Activated CD4-positive, CD25-positive, alpha-beta regulatory T cell treated with anti-CD3 and anti-CD28 coated beads, Interleukin-2, amount 50 U/mL, for 24 hours (primary cell): ENCODE data around the gene RAPGEF3.

Source experiments
- ATAC-seq, 2 donors: fragments of 150-1000 bp; cut with Tn5 transposase; one replicate each; pipeline ENCODE4 v1.10.0; 2021; ENCODE audit warnings: mild to moderate bottlenecking in 1 of 2, moderate library complexity in 1 of 2

Gene RAPGEF3

GRCh38 chr12:47789712-47790489, 31.2 kb upstream of the RAPGEF3 start:
- no peak for ATAC-seq

- no peak for ATAC-seq
These were observed 30.5 kb upstream of the RAPGEF3 start for GRCh38 chr12:47789141-47789540.

- ATAC-seq, result no peak
These were observed 29.1 kb upstream of the RAPGEF3 start for GRCh38 chr12:47787596-47788319.

GRCh38 chr12:47786662-47787280, 28.1 kb upstream of the RAPGEF3 start:
- no peak for ATAC-seq

GRCh38 chr12:47785887-47786661, 27.4 kb upstream of the RAPGEF3 start:
- ATAC-seq, result peak; percentile 68 to 69

GRCh38 chr12:47785036-47785886, 26.6 kb upstream of the RAPGEF3 start:
- peak in 1 of 2 donors; percentile 22 for ATAC-seq

DNA sequence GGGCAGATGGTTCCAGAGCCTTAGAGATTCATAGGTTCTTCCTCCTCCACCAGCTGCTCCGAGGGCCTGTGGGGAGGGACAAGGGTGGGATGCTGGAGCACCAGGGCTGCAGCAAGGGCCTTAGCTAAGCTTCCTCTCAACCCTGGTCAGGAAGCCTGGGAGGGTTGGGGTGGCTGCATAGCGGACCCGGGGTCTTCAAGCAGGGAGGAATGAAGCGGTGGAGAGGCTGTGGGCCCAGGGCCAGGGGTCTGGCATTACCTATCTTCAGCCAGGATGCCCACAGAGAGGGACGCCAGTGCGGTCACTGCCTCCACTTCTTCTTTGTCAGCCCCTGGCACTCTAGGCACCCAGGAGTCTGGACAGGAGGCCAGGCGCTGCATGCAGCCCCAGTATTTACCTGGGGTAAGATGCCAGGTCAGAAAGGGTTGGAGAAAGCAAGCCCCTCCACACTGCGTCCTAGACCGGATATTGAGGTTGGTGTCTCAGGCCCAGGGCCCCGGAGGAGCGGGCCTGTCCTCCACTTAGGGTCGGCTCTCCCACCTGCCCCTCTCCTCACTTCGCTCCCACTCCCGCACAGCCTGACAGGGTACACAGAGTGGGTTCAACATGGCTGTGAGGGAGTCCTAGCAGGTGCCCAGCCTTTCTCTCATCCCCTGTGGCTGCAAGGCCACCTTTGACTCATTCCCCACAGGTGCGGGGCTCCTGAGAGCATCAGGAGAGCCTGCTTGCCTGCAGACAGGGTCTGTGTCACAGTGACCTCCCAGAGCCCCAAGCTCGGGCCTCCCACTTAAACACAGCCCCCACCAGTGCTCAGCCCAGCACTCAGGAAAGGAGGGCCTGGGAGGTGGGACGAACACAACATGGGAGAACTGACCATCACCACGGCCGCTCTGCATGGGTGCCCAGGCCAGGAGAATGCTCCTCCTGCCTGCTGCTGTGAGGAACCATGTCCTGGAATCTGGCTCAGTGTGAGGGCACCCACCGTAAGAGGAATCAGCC, 25.4 kb upstream of the RAPGEF3 start:
- ATAC-seq, result no peak

DNA sequence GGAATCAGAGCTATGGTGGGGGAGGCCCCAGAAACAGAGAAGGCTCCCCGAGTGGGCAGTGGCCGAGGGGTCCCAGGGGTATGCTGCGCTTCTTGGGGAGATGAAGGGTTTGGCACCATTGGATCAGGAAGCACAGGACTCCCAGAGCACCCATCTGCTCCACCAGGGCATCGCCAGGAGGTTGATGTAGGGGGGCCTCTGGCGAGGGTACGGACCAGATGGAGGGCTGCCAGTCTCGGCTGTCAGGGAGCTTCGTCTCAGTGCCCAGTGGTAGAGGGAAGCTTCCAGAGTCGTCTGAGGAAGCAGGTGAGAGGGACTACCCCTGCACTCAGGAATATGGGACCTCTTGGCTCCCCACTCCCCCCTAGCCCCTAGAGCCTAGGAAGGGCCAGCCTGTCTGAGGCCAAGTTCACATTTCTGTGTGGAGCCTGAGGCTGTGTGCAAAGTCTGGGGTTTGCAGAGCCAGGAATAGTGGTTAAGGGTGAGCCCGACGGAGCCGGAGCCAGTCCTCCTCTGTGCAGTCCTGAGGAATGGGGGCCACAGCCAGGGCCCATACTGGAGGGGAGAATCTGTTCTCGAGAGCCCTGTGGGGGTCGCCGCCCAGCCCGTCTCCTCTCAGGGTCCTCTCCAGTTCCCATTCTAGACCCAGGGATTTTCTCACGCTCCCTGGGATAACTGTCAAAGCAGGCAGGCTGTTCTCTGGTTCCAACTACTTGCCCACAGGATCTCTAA, 24.5 kb upstream of the RAPGEF3 start:
- ATAC-seq, result no peak

- ATAC-seq, result no peak
These were observed 23.7 kb upstream of the RAPGEF3 start for GRCh38 chr12:47782372-47782770.

- no peak for ATAC-seq
These were observed 23.0 kb upstream of the RAPGEF3 start for GRCh38 chr12:47781479-47782371.

DNA sequence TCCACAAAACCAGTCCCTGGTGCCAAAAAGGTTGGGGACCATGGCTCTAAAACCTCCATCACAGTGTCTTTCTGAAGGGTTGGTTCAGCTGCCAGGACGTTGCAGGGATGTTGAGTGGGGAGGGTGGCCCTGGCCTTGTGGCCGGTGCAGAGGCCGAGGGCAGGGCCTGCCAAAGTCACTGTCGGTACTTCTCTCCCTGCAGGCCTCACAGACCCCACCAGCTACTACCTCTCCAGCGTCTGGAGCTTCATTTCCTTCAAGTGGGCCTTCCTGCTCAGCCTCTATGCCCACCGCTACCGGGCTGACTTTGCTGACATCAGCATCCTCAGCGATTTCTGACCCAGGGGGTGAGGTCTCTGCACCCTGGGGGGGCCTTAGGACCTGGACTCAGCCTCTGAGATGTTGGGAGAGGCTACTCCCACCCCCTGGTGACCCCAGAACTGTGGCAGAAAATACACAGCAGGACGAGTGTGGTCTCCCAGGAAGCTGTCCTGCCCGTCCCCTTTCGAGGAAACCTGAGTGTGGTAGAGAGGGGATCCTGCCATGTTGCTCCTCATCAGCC, 21.3 kb upstream of the RAPGEF3 start:
- ATAC-seq, result no peak

DNA sequence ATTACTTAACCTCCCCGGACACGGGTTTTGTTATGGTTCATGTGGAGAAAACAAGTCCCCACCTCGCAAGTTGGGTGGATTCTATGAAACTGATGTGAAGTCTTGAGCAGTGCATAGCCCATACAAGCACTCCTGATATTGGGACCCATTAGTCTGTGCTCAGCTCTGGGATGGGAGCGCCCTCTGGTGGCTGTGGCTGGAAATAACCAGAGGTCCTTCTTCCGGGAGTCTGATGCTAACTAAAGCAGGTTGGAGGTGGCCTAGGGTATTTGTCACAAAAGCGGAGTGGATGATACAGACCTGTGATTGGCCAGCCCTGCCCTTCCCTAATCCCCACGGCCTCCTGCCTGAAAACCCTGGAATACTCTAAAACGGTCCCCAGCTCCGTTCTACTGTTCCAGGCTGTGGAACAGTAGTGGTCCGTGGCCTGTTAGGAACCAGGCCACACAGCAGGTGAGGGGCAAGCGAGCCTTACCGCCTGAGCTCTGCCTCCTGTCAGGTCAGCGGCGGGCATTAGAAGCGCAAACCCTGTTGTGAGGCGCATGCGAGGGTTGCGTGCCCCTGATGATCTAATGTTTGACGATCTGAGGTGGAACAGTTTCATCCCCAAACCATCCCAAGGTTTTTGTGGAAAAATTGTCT, 20.7 kb upstream of the RAPGEF3 start:
- peak; percentile 80 to 82 for ATAC-seq

GRCh38 chr12:47778881-47779280, 20.2 kb upstream of the RAPGEF3 start:
- ATAC-seq, result no peak

DNA sequence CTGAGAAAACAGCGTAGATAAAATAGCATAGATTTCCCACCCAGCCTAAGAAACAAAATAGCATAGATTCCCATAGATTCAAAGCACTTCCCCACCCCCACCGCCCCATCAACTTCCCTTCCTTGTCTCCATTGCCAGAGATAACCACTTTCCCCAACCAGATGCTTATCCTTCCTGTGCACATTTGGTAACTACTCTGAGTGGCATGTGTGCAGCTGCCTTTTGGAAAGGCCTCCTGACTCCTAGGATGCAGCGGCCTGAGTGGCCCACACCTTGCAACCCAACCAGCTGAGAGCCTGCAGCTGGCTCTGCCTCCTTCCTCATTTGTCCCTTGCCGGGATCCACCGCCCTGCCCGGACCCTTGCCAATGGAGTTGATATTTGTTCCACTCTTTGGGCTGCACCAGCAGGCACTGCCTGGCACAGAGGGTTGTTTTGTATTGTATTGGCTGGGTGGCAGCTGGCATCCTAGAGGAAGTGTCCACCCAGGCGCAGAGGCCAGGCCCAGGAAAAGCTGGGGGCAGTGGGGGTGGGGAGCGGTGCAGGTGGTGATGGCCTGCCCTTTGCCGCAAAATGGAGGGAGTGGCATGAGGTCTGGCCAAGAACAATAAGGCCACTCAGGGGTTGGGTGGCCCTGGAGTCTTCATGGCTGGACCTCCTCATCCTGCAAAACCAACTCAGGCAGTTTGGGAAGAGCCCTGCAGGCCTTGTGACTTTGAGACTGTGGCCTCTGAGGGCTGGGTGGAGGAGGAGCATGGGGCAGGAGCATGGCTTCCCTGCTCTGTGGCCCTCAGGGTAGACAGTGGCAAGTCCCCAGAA, 19.3 kb upstream of the RAPGEF3 start:
- ATAC-seq, result no peak

- ATAC-seq, result no peak
These were observed 18.5 kb upstream of the RAPGEF3 start for GRCh38 chr12:47777151-47777550.

DNA sequence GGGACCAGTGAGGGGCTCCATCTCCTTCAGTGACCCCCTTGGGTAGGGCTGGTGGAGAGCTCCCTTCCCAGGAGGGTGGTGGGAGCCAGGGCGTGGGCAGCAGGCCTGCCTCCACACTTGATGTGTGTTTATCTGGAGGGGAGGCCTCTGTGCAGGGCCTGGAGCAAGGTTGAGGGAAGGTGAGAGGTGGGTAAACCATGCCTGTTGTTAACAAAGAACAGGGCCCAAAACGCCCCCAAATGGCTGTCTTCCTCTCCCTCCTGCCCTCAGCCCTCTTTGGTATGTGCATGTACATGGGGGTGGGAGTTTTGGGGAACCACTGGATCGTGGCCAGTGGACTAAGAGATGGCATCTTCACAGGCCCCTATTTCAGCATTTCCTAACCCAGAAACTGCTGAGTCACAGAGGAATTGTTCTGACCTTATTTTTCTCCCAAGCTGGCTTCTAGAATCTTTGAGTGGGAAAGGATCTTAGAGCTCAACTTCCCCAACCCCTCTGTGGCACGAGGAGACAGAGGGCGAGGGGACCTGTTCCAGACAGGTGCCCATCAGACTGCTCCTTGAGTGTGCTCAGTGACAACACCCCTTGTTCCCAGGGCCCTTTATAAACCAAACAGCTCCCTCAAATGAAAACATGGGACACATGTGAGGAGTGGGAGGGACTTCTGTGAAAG, 17.9 kb upstream of the RAPGEF3 start:
- no peak for ATAC-seq
